Neural crest cell (in vitro differentiated cells): ENCODE measurements around the gene RBMS2. TPM values are rescaled to one million over a fixed set of nuclear protein-coding genes. Genes with fewer than 3 reads are reported as not detected.

Source experiments
- DNase-seq: peaks from one replicate; pipeline ENCODE4 v3.0.0; 2021; ENCODE audit warnings: low read depth, mixed read lengths, low spot score
- H3K27ac Mint-ChIP-seq: one replicate; pipeline ENCODE4 v1.8.0; 2021; ENCODE audit warnings: mild to moderate bottlenecking, mixed read lengths; ENCODE audit not compliant: unreplicated experiment
- H3K27me3 Mint-ChIP-seq: 2 replicates; pipeline ENCODE4 v1.8.0; 2021; ENCODE audit warnings: low read depth, mild to moderate bottlenecking, mixed read lengths
- H3K36me3 Mint-ChIP-seq: 2 replicates; pipeline ENCODE4 v1.8.0; 2021; ENCODE audit warnings: low read depth, mild to moderate bottlenecking, mixed read lengths
- H3K4me1 Mint-ChIP-seq: 2 replicates; pipeline ENCODE4 v1.8.0; 2021; ENCODE audit warnings: mixed read lengths
- H3K4me3 Mint-ChIP-seq: one replicate; pipeline ENCODE4 v1.8.0; 2021; ENCODE audit warnings: mild to moderate bottlenecking, mixed read lengths
- H3K9me3 Mint-ChIP-seq: 2 replicates; pipeline ENCODE4 v1.8.0; 2021; ENCODE audit warnings: mixed read lengths
- CTCF ChIP-seq: fragments of 200-600 bp; sonication (generic); conservative IDR thresholded peaks from 2 replicates; pipeline ENCODE4 v1.5.0; 2021; ENCODE audit warnings: antibody characterized with exemption, mild to moderate bottlenecking
- total RNA-seq: library from RNA; stranded (reverse); gene quantifications from 2 replicates; pipeline ENCODE4 v1.2.1, GENCODE V29; 2021

The RBMS2 gene
- total RNA-seq, 1 donor from 2014 or later: 29.3 TPM

GRCh38 chr12:56551070-56551469 lies 29.4 kb downstream of the RBMS2 start:
- no peaks in the 10 kb centered on the region for H3K4me1 Mint-ChIP-seq
- no peak overlapping the region for H3K27ac Mint-ChIP-seq
- no peak for DNase-seq
- no peaks in the 10 kb centered on the region for H3K36me3 Mint-ChIP-seq
- no peaks in the 10 kb centered on the region for H3K9me3 Mint-ChIP-seq
- no peak for TF ChIP-seq CTCF
- H3K27me3 Mint-ChIP-seq: no peaks in the 10 kb centered on the region
- H3K4me3 Mint-ChIP-seq: no peak overlapping the region

- no peak for TF ChIP-seq CTCF
- Mint-ChIP-seq H3K4me3 (no peak overlapping the region), H3K27ac (peak overlapping the region; percentile 88), H3K27me3 (no peaks in the 10 kb centered on the region), H3K4me1 (peaks cover 6% of the 10 kb centered on the region), H3K36me3 (no peaks in the 10 kb centered on the region), H3K9me3 (no peaks in the 10 kb centered on the region)
- no peak for DNase-seq
Measured at GRCh38 chr12:56565510-56566101, 44.0 kb downstream of the RBMS2 start.

DNA sequence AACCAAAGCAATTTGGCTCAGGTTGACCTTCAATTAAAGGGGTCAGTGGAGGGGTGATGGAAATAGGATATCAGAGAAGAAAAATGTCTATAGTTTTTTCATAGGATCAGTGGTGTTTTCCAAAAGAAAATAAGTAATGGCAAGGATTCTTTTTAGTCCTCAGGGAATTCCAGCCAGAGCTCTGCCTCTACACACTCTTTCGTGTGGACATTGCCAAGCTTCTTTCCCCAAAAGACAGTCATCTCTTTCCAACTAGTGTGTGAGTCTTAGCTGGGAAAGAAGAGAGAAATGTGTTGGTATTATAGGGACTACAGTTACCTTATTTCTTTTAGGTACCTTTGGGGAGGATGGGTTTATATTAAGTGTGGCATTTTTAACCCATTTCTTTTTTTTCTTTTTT lies 46.5 kb downstream of the RBMS2 start:
- Mint-ChIP-seq H3K4me3 (no peak overlapping the region), H3K36me3 (no peaks in the 10 kb centered on the region), H3K4me1 (peaks cover 6% of the 10 kb centered on the region), H3K27me3 (no peaks in the 10 kb centered on the region), H3K9me3 (no peaks in the 10 kb centered on the region), H3K27ac (no peak overlapping the region)
- TF ChIP-seq CTCF: no peak
- no peak for DNase-seq

GRCh38 chr12:56571121-56571520 lies 49.5 kb downstream of the RBMS2 start:
- no peak overlapping the region for H3K4me3 Mint-ChIP-seq
- no peaks in the 10 kb centered on the region for H3K27me3 Mint-ChIP-seq
- no peak overlapping the region for H3K27ac Mint-ChIP-seq
- H3K9me3 Mint-ChIP-seq: no peaks in the 10 kb centered on the region
- no peak for DNase-seq
- no peaks in the 10 kb centered on the region for H3K4me1 Mint-ChIP-seq
- H3K36me3 Mint-ChIP-seq: no peaks in the 10 kb centered on the region
- no peak for TF ChIP-seq CTCF

- H3K9me3 Mint-ChIP-seq: no peaks in the 10 kb centered on the region
- no peaks in the 10 kb centered on the region for H3K4me1 Mint-ChIP-seq
- no peak for TF ChIP-seq CTCF
- no peak overlapping the region for H3K4me3 Mint-ChIP-seq
- H3K27ac Mint-ChIP-seq: no peak overlapping the region
- H3K27me3 Mint-ChIP-seq: no peaks in the 10 kb centered on the region
- H3K36me3 Mint-ChIP-seq: no peaks in the 10 kb centered on the region
- DNase-seq: no peak
Measured at GRCh38 chr12:56572288-56572687, 50.7 kb downstream of the RBMS2 start.
